Right ventricle myocardium inferior (tissue), 1 donor: ENCODE results near the gene PTPN14. TPM values are rescaled to one million over a fixed set of nuclear protein-coding genes. Genes with fewer than 3 reads are reported as not detected.

ENCODE experiments used
- ATAC-seq: fragments of 200-7000 bp; cut with Tn5 transposase; one replicate; pipeline ENCODE4 v1.9.1; 2020; ENCODE audit warnings: mild to moderate bottlenecking, moderate library complexity
- DNase-seq: peaks from one replicate; pipeline ENCODE4 v3.0.0; 2021; ENCODE audit errors: missing footprints
- intact Hi-C: fragments of 100-400 bp; cut with DNase I; formaldehyde crosslinking; loops from one replicate; pipeline ENCODE4 v1.11.0; 2022
- total RNA-seq: library from RNA; stranded (reverse); fragmentation: NEBNext Ultra II Directional; extraction: Animal tissue kit (Norgen Biotek cat#: 25700); gene quantifications from one replicate; pipeline ENCODE4 v1.2.1, GENCODE V29; 2021
- donor health status: DM: no; HTN: yes; CAD: no; lungs with severe emphysema.

PTPN14 gene
- total RNA-seq, 1 donor from 2014 or later = 23.0 TPM

GRCh38 chr1:214447557-214447871 lies 103.9 kb downstream of the PTPN14 start:
- no peak for ATAC-seq
- DNase-seq = no peak
- intact Hi-C loops = no loop called here

- intact Hi-C loops = no loop called here
- ATAC-seq (no peak), DNase-seq (no peak)
Measured at GRCh38 chr1:214446772-214447556, 104.4 kb downstream of the PTPN14 start.

- intact Hi-C loops = no loop called here
- ATAC-seq (no peak), DNase-seq (no peak)
Measured at GRCh38 chr1:214445831-214446614, 105.4 kb downstream of the PTPN14 start.

- DNase-seq (no peak), ATAC-seq (no peak)
- intact Hi-C loops = no loop called here
Measured at GRCh38 chr1:214445199-214445598, 106.2 kb downstream of the PTPN14 start.

- ATAC-seq (no peak), DNase-seq (no peak)
- intact Hi-C loops = loop anchor here (5.0 kb wide), 1 partner anchor 108 kb away; the partner anchor contains the start of gene PTPN14
Measured at GRCh38 chr1:214444182-214444939, 107.0 kb downstream of the PTPN14 start.

- intact Hi-C loops = loop anchor here (5.0 kb wide), 1 partner anchor 111 kb away; the partner anchor contains the start of gene PTPN14
- ATAC-seq = no peak
- no peak for DNase-seq
Measured at GRCh38 chr1:214441119-214441518, 110.3 kb downstream of the PTPN14 start.

- DNase-seq (no peak), ATAC-seq (no peak)
- intact Hi-C loops = loop anchor here (5.0 kb wide), 1 partner anchor 112 kb away; the partner anchor contains the start of gene PTPN14
Measured at GRCh38 chr1:214440219-214440965, 111.0 kb downstream of the PTPN14 start.

GRCh38 chr1:214439352-214440119 lies 111.9 kb downstream of the PTPN14 start:
- DNase-seq = no peak
- intact Hi-C loops = loop anchor here (5.0 kb wide), 1 partner anchor 113 kb away; the partner anchor contains the start of gene PTPN14
- ATAC-seq = peak; percentile 81

- ATAC-seq = no peak
- DNase-seq = no peak
- intact Hi-C loops = no loop called here
Measured at GRCh38 chr1:214438530-214438929, 112.9 kb downstream of the PTPN14 start.

GRCh38 chr1:214438075-214438474 lies 113.3 kb downstream of the PTPN14 start:
- intact Hi-C loops = no loop called here
- ATAC-seq = peak; percentile 49

GRCh38 chr1:214435867-214436266 lies 115.5 kb downstream of the PTPN14 start:
- intact Hi-C loops = no loop called here
- ATAC-seq (no peak), DNase-seq (no peak)

More at GRCh38 chr1:214438075-214438474, 113.3 kb downstream of the PTPN14 start:
- no peak for DNase-seq

GRCh38 chr1:214432245-214432644 lies 119.2 kb downstream of the PTPN14 start:
- ATAC-seq = no peak
- intact Hi-C loops = no loop called here
- DNase-seq = no peak

GRCh38 chr1:214429951-214430770 lies 121.2 kb downstream of the PTPN14 start:
- ATAC-seq (no peak), DNase-seq (no peak)
- intact Hi-C loops = no loop called here

- ATAC-seq (no peak), DNase-seq (no peak)
- intact Hi-C loops = no loop called here
Measured at GRCh38 chr1:214427871-214428277, 123.5 kb downstream of the PTPN14 start.

GRCh38 chr1:214426426-214426812 lies 125.0 kb downstream of the PTPN14 start:
- intact Hi-C loops = no loop called here
- DNase-seq (no peak), ATAC-seq (no peak)

GRCh38 chr1:214425716-214426425 lies 125.5 kb downstream of the PTPN14 start:
- no peak for DNase-seq
- intact Hi-C loops = no loop called here
- no peak for ATAC-seq
